GM04503 (cell line): Measurements from ENCODE around the gene MYOC.
A peak's percentile ranks its signal among the peaks of the same experiment; 100 is the strongest.
"Not testable (repeated sequence)": the region's sequence is repeated elsewhere in the genome, so short reads cannot be mapped to it uniquely, and the experiment has no call there.

Source experiments
- DNase-seq: peaks from one replicate; pipeline ENCODE4 v3.0.0-alpha.2; 2012; ENCODE audit warnings: low read depth

MYOC gene

DNA sequence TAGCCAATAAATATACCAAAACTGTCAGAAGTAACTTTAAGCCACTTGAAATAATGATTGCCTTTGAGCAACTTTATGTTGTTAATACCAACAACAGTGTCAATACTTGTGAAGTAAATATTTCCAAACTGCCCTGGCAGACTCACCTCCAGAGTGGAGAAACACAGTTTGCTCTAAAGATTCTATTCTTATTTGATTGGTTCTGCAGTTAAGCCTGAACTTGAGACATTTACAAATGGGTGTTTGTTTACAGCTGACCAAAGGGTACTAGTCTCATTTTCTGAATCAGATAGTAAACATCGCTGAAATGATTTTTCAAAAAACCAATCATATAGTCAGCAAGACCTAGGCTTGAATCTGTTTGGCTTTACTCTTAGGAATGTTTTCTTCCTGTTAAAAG is 1.3 kb upstream of the MYOC start:
- DNase-seq: no peak

DNA sequence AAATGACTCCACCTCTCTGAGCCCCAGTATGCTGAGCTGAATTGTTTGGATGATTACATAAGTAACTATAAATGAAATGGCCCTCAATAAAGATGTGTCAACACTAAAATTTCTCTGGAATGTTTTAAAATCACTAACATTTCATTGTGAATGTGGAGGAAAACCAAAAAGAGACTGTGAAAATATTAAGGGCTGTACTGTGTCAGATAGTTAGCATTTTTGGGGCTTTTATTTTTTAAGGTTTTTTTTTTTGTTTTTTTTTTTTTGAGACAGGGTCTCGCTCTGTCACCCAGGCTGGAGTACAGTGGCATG is 6.3 kb downstream of the MYOC start:
- no peak for DNase-seq

DNA sequence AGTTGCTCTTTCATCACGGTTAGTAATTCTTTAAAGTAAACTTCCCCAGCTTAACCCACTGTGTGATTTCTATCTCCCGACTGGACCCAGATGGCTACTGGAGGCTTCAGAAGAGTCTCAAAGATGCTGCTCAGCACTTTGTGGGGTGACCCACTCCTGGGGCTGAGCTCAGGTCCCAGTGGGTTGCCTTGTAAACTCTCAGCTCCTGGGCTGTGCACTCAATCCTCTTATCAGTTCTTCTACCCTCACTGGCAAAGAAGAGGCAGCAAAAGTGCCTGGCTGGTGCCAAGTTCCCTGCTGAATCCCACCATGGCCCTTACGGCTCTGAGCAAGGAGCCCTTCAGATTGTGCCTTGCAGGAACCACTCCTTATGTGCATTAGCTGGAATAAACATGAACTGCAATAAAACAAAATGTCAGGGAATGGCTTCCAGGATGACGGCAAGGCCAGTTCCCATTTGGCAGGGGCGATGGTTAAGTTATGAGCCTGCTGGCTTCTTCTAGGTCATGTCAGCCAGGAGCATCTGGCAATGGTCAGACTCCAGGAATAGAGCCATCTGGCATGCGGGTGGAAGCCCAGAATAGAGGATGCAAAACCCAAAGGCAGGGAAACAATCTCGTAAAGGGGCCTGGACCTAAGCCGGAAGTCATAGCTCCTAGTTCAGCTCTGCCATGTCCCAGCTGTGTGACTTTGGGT is 6.8 kb downstream of the MYOC start:
- peak; percentile 97 for DNase-seq

DNA sequence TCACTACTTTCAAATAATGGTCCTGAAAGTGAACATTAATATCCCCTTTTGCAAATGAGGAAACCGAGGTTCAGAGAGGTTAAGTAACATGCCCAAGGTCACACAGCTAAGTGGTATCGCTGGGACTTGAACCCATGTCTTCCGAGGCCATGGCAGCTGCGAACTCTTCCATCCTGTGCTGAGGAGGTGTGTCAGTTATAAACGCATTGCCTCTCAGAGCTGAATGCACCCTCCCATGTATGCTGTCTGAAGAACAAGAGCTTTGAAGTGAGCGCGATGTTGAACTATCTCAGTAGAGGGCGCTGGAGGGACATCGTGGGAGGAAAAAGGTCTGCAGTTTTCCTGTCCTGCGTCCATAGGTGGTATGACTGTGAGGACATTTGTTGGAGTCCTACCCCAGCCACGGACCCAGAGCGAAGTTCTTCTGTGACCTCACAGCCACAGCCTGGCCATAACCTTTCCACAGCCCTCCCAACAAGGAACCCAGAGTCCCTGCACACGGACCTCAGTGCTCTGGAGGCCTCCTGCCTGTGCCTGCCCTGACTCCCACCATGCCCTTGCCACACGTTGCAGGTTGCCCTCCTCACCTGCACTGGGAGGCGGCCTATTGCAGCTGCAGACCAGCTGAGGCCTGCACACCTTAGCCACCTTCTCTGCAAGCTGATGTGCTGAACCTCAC is 7.5 kb downstream of the MYOC start:
- DNase-seq: peak; percentile 71

DNA sequence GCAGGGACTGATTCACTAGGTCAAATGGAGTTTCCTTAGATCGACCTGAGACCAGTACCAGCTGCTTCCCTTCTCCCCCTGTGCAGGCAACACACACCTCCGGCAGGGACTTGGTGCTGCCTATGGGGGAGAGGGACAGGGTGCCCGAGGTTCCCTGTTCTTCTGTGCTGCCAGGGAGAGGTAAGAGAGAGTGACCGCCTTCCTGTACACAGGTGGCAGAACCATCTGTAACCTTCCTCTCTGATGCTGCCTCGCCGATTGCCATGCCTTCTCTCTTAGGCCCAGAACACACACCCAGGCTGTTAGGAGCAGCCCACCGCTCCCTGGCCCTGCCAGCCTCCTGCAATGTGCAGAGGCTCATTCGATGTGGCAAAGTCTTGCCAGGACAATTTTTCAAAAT is 9.3 kb downstream of the MYOC start:
- DNase-seq: no peak

DNA sequence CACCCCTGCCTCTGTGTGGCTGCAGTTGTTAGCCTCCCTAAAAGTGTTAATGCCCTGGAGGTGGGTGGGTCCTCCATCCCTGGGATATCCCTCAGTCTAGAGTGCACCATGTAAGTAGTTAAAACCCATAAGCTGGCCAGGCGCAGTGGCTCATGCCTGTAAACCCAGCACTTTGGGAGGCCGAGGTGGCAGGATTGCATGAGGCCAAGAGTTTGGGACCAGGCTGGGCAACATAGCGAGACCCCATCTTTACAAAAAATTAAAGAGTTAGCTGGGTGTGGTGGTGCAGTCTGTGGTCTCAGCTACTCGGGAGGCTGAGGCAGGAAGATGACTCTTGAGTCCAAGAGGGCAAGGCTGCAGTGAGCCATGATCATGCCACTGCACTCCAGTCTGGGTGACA is 10.3 kb downstream of the MYOC start:
- DNase-seq: no peak

DNA sequence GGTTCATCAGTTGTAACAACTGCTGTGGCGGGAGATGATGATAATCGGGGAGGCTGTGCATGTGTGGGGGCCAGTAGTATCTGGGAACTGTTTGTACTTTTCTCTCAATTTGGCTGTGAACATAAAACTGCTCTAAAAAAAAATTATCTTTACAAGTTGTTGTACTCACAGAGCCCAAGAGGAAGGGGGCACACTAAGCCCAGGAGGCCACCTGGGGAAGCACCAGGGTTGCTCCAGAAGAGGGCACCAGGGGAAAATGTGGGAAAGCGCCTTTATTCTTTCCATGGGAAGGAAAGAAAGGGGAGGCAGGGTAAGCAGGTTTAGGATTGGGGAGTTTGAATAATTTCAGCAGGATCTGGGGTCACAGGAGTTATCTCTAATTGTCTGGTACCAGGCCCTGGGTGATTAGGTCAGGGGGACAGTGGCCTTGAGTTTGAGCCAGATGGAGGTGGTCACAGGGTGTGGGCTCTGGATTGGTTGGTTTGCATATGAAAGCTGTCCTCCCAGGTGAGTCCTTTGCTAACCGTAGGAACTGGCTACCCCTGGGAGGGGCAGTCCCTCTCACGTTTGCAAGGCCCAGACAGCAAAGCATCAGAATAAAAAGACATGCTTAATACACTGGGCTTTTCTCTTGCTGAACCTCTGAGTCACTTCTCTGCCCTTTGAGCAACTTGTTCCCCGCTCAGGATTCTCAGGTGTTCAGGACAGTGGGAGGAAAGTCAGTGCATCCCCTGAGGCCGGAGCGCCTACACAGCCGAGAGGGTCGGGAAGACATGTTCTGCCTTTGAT is 11.2 kb downstream of the MYOC start:
- DNase-seq: no peak

DNA sequence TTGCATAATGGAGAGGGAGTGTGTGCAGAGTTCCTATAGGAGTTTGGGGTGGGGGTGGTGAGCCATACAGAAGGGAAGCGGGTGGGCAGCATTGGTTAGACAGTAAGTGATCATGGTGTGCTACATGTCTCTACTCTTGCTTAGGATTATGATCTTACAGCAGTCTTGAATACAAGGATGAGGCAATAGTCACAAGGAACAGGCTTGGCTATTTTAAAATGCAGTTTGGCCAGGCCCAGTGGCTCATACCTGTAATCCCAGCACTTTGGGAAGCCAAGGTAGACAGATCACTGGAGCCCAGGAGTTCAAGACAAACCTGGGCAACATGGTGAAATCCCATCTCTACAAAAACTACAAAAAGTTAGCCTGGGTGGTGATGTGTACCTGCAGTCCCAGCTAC is 12.3 kb downstream of the MYOC start:
- no peak for DNase-seq

DNA sequence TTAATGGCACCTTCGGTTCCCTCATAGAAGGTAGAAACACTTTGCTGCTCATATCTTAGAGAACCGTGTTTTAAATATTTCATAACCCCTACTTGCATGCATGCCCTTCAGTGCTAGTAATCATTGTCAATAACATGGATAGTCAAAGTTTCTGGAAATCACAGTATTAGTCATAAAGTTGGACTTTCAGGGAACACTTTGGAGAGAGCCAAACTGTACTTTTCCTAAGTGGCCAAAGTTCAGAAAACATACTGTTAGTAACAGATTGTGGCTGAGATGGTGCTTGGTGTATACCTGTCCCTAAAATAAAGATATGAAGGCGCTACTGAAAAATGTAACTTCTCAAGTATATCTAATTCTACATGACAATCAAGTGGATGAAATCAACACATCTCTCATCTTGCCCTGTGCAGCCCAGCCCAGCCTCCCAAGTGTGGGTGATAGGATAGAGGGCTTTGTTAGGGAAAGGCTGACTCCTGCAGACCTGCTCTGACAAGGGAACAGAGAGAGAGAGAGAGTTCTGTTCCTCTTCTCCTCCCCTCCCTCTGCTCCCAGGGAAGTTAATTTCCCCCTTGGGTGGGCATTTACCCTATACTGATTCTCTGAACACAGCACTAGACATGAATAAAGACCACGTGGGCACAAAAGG is 14.4 kb downstream of the MYOC start:
- no peak for DNase-seq

DNA sequence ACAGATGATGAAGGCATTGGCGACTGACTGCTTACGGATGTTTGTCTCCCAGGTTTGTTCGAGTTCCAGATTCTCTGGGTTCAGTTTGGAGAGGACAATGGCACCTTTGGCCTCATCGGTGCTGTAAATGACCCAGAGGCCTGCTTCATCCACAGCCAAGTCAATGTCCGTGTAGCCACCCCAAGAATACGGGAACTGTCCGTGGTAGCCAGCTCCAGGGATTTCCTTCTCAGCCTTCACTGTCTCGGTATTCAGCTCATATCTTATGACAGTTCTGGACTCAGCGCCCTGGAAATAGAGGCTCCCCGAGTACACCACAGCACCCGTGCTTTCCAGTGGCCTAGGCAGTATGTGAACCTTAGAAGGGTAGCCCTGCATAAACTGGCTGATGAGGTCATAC is 16.3 kb downstream of the MYOC start:
- no peak for DNase-seq

DNA sequence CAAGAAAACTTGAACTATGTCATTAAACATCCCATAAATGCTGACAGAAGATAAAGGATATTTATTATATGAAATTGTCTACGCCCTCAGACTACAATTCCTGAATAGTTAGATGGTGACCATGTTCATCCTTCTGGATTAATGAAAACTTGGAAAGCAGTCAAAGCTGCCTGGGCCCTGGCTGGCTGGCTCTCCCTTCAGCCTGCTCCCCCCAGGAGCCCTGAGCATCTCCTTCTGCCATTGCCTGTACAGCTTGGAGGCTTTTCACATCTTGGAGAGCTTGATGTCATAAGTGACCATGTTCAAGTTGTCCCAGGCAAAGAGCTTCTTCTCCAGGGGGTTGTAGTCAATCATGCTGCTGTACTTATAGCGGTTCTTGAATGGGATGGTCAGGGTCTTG is 16.8 kb downstream of the MYOC start:
- DNase-seq: no peak

DNA sequence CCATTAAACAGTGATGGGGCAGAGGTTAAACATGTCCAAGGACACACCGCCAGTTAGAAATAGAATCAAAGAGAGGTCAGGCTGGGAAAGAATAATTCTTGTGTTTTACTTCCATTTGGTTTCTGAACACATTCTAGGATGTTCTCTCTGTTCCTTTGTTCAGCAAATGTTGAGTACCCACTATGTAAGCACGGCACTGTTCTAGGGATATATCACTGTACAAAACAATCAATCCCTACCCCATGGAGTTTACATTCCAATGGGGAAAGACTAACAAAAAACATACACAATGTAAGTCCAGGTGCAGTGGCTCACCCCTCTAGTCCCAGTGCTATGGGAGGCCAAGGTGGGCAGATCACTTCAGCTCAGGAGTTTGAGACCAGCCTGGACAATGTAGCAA is 24.3 kb downstream of the MYOC start:
- DNase-seq: no peak

DNA sequence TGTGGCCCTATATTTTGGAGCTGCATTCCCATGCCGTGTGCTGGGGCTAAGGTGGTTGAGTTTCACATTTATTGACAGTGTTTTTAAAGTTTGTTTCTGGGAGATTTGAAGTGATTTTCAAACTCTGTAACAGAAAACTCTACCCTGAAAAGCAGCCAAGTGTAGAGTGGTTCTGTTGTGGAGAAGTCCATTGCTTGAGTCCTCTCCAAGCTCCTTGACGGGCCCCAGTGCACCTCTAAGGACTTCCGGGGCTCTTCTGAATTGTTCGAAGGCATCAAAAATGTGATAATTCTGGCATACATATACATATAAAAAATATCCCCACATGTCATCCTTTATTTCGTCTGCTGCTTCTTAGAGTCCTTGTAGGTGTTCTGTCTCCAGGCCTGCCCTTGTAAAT is 25.5 kb downstream of the MYOC start:
- DNase-seq: no peak

DNA sequence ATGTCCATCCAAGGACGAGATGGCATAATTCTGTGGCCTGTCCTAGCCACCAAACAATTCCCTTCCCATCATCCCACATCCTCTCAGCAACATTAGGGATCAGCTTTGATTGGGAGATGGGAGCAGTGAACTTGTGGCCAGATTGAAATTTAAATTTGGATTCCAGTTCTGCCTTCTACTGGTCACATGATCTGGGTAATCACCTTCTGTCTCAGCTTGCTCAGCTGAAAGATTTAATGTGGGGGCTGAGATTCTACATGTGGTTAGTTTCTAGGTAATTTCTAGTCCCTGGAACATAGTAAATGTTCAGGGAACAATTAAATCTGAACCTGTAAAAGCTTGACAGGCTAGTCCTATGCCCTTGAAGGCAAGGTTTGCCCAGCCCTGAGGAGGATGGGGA is 27.3 kb downstream of the MYOC start:
- DNase-seq: no peak

DNA sequence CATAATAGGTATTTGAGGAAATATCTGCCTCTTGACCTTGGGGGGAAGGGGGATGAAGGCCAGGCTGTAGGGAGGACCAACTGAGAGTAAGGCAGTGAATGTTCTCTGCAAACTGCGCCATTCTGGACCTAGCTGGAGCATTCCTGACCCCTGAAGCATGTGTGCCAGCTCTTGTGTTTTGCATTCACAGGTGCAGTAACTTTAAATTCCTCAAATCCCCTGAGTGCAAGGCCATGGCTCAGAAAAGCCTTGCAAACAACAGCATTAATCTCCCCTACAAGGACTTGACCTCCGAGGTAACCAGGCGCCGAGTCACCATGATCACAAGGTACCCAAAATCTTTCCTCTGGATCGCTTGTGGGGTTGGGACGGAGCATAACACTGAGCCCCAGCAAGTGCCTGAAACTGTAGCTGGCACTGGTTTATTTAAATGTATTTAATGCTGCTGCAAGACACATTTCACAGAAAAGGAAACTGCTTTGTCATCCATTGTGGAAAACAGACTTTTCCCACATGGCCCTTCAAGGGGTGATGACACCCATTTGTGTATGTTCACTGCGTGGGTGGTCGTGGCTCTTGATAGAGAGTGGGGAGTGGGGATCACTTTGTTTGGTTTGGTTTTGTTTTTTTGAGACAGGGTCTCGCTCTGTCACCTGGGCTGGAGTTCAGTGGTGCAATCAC is 28.7 kb downstream of the MYOC start:
- no peak for DNase-seq

DNA sequence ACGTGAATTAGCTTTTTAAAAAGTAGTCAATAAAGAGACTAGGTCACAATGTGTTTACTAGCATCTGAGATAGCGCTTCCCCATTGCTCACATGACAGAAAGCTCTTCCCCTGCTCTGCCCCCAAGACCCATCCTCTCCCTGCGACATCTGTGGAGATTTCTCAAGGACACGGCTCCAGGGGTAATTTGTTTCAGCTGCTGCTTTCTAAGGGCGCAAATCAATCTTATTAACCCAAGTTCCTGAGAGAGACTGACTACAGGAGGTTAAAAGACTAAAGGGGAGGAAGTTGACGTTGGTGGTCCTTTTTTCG is 30.4 kb downstream of the MYOC start, which contains the start of gene MYOCOS:
Gene MYOCOS, plus strand, starts transcription at position 92 of the 311 bp plus-strand sequence. CDS start 1,641 bp downstream, outside the sequence.
- DNase-seq: no peak

DNA sequence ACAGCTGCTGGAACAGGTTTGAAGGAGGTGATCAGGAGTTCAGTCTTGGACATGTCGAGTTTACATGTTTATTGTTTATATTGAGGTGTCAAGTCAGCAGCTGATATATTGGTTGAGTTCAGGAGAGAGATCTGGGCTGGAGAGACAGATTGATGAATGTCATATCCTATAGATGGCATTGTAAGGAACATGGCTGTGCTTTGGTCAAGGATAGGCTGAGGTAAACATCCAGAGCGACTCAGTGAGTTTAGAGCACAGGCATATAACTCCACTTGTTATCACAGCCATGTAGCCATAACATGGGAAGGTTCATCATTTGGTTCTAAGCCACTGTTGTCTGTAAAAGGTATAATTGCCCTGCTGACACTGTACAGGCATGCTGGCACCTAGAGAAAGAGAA is 35.9 kb downstream of the MYOC start:
- DNase-seq: no peak

DNA sequence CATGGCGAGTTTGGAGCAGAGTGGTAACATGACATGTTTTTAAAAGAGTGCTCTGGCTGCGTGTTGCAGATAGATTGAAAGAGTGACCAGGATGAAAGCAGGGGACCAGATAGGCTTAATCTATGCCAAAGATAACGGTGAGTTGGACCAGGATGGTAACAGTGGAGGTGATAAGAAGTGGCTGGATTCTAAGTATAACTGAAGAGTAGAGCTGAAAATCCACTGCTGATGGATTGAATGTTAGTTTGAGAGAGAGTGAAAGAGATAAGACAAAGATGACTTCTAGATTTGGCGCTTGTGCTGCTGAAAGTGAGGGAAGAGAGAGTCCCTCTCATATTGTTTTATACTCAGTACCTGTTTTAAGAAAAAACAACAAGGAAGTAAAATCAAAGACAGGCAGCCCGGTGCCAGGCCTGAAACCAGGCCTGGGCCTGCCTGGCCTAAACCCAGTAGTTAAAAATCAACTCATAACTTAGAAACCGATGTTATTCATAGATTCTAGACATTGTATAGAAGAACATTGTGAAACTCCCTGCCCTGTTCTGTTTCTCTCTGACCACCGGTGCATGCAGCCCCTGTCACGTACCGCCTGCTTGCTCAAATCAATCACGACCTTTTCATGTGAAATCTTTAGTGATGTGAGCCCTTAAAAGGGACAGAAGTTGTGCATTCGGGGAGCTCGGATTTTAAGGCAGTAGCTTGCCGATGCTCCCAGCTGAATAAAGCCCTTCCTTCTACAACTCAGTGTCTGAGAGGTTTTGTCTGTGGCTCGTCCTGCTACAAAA is 37.2 kb downstream of the MYOC start:
- DNase-seq: not testable (repeated sequence)

DNA sequence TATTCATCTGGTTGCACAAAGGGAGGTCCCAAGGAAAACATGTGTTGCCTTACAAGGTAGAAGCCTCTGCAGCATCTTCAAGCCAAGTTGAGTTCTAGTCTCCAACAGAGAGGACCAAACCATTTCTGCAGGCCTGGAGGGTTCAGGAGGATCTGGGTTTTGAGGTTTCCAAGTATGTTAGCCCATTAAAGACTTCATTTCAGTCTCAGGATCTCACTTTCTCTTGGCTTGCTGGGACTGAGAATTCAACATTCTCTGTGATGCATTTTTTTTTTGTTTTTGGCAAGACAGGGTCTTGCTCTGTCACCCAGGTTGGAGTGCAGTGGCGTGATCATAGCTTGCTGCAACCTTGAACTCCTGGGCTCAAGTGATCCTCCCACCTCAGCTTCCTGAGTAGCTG is 39.2 kb downstream of the MYOC start:
- no peak for DNase-seq

DNA sequence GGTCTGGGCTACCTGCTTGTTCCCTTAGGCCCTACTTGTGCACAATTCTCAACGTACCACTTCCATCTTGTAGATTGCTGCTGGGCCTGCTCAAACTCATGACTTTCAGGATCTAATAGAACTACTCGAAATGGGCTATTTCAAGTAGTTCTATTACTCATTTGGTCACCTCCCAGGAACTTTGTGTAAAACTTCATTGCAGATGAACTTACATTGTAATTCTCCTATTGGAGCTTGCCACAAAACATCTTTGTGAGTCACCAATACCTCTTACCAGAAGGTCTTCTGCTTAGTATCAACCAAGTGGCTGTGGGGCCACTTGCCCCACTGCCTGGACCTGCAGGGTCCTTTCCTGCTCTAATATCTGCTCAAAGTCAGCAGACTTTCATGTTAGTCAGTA is 41.2 kb downstream of the MYOC start:
- DNase-seq: peak; percentile 26

DNA sequence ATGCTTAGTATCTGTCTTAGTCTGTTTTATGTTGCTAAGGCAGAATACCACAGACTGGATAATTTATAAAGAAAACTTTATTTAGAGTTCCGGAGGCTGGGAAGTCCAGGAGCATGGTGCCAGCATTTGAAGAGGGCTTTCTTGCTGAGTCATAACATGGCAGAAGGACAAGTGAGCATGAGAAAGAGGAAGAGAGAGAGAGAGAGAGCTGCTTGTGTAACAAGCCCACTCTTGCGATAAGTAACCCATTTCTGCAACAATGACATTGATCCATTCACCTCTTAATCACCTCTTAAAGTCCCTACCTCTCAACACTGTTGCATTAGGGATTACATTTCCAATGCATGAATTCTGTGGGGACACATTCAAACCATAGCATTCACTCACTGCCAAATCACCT is 42.1 kb downstream of the MYOC start:
- DNase-seq: peak; percentile 20
